Fibroblast of lung (primary cell): Measurements from ENCODE around the gene WDR36. TPM values are rescaled to one million over a fixed set of nuclear protein-coding genes. Genes with fewer than 3 reads are reported as not detected.

ENCODE experiments used
- DNase-seq, 2 donors: peaks; one replicate each; pipeline versions ENCODE4 v3.0.0 to v3.0.0-alpha.2; 2010; ENCODE audit warnings: low read depth in 2 of 2
- H2AFZ ChIP-seq: 2 replicates; pipeline ENCODE4 v1.5.1; 2012; ENCODE audit warnings: low read length, control low read depth, inconsistent platforms
- H3K27ac ChIP-seq: 2 replicates; pipeline ENCODE4 v1.5.1; 2011; ENCODE audit warnings: low read length, control low read depth; ENCODE audit not compliant: insufficient read depth
- H3K27me3 ChIP-seq: 2 replicates; pipeline ENCODE4 v1.5.1; 2011; ENCODE audit warnings: mild to moderate bottlenecking, low read length; ENCODE audit not compliant: control insufficient read depth, insufficient read depth
- H3K36me3 ChIP-seq: 2 replicates; pipeline ENCODE4 v1.5.1; 2011; ENCODE audit warnings: low read length; ENCODE audit not compliant: control insufficient read depth, insufficient read depth
- H3K4me1 ChIP-seq: 2 replicates; pipeline ENCODE4 v1.5.1; 2011; ENCODE audit warnings: low read length; ENCODE audit not compliant: control insufficient read depth, insufficient read depth; ENCODE audit errors: extremely low read depth
- H3K4me2 ChIP-seq: 2 replicates; pipeline ENCODE4 v1.5.1; 2011; ENCODE audit warnings: low read length, control low read depth; ENCODE audit not compliant: insufficient read depth; ENCODE audit errors: extremely low read depth
- H3K4me3 ChIP-seq, 4 experiments: fragments of 200-600 bp in 1 of 4; sonication (generic) in 1 of 4; replicated peaks in 1 of 4; 2 replicates each; pipeline ENCODE4 v1.5.1; 2011 to 2016; ENCODE audit warnings: low read length in 4 of 4, low read depth in 3 of 4, mild to moderate bottlenecking in 3 of 4, control low read depth in 2 of 4, inconsistent platforms in 1 of 4, mixed read lengths in 1 of 4; ENCODE audit not compliant: insufficient read depth in 1 of 4; ENCODE audit errors: control extremely low read depth in 1 of 4
- H3K79me2 ChIP-seq: 2 replicates; pipeline ENCODE4 v1.5.1; 2012; ENCODE audit warnings: mild to moderate bottlenecking, low read length, inconsistent platforms; ENCODE audit not compliant: control insufficient read depth, insufficient read depth
- H3K9ac ChIP-seq: 2 replicates; pipeline ENCODE4 v1.5.1; 2011; ENCODE audit warnings: mild to moderate bottlenecking, low read length, control low read depth; ENCODE audit not compliant: insufficient read depth
- H3K9me3 ChIP-seq: 2 replicates; pipeline ENCODE4 v1.5.1; 2012; ENCODE audit warnings: low read depth, low read length; ENCODE audit not compliant: control insufficient read depth, insufficient read depth
- H4K20me1 ChIP-seq: 2 replicates; pipeline ENCODE4 v1.5.1; 2011; ENCODE audit warnings: low read length; ENCODE audit not compliant: control insufficient read depth, insufficient read depth; ENCODE audit errors: extremely low read depth
- CTCF ChIP-seq, 2 donors: IDR thresholded peaks in 1 of 2; conservative IDR thresholded peaks in 1 of 2; 1 replicate in 1 of 2; 2 replicates in 1 of 2; pipeline ENCODE4 v1.5.1; 2011 to 2012; ENCODE audit warnings: low read length in 2 of 2, control low read depth in 1 of 2, inconsistent platforms in 1 of 2, low read depth in 1 of 2, mild to moderate bottlenecking in 1 of 2
- EZH2 ChIP-seq: IDR thresholded peaks from 2 replicates; pipeline ENCODE4 v1.5.1; 2012; ENCODE audit warnings: low read length, control low read depth, mild to moderate bottlenecking; ENCODE audit errors: missing control alignments
- polyA plus RNA-seq, 2 donors: library from polyadenylated mRNA; depleted of rRNA in 1 of 2; stranded (reverse) in 1 of 2; unstranded in 1 of 2; fragments of >200 nt; gene quantifications; 2 replicates each; pipeline ENCODE4 v1.2.1, GENCODE V29; 2011 to 2012; ENCODE audit warnings: missing spikeins in 1 of 2
- total RNA-seq: library from RNA; depleted of rRNA; stranded (reverse); fragments of >200 nt; gene quantifications from 2 replicates; pipeline ENCODE4 v1.2.1, GENCODE V29; 2014

Gene WDR36
- total and polyA plus RNA-seq, 2 donors (not counting 1 experiment from before 2014, with no cell fraction given), result 34.7 to 55.8 TPM

- H2AFZ ChIP-seq, result no peak overlapping the region
- H3K36me3 ChIP-seq, result peaks cover 11% of the 10 kb centered on the region
- no peaks in the 10 kb centered on the region for H3K27me3 ChIP-seq
- H3K79me2 ChIP-seq, result no peaks in the 10 kb centered on the region
- no peaks in the 10 kb centered on the region for H4K20me1 ChIP-seq
- H3K4me1 ChIP-seq, result no peaks in the 10 kb centered on the region
- H3K27ac ChIP-seq, result no peak overlapping the region
- DNase-seq, result no peak
- H3K9me3 ChIP-seq, result no peaks in the 10 kb centered on the region
- H3K9ac ChIP-seq, result no peak overlapping the region
- no peak for TF ChIP-seq CTCF (conservative IDR thresholded peaks at IDR 0.05 in 1 of 2, IDR thresholded peaks at IDR 0.05 in 1 of 2; ENCODE audit: low read depth in 1 of 2, low read length in 2 of 2)
- TF ChIP-seq EZH2, result no peak
- no peak overlapping the region for H3K4me2 ChIP-seq
- no peak overlapping the region for H3K4me3 ChIP-seq
Observed at GRCh38 chr5:111124793-111125192, 32.6 kb downstream of the WDR36 start.

GRCh38 chr5:111126896-111127295 is 34.7 kb downstream of the WDR36 start:
- Histone ChIP-seq H3K9me3 (no peaks in the 10 kb centered on the region), H3K4me3 (no peak overlapping the region), H3K27ac (no peak overlapping the region), H2AFZ (no peak overlapping the region), H3K4me1 (no peaks in the 10 kb centered on the region), H3K9ac (no peak overlapping the region), H3K27me3 (no peaks in the 10 kb centered on the region), H4K20me1 (no peaks in the 10 kb centered on the region), H3K79me2 (no peaks in the 10 kb centered on the region), H3K4me2 (no peak overlapping the region), H3K36me3 (peaks cover 9% of the 10 kb centered on the region)
- no peak for DNase-seq
- TF ChIP-seq CTCF (conservative IDR thresholded peaks at IDR 0.05 in 1 of 2, IDR thresholded peaks at IDR 0.05 in 1 of 2; ENCODE audit: low read depth in 1 of 2, low read length in 2 of 2) (no peak), EZH2 (no peak)

- no peaks in the 10 kb centered on the region for H4K20me1 ChIP-seq
- H3K4me1 ChIP-seq, result no peaks in the 10 kb centered on the region
- H2AFZ ChIP-seq, result no peak overlapping the region
- no peak overlapping the region for H3K4me3 ChIP-seq
- no peak overlapping the region for H3K27ac ChIP-seq
- no peaks in the 10 kb centered on the region for H3K9me3 ChIP-seq
- peaks cover 8% of the 10 kb centered on the region for H3K36me3 ChIP-seq
- no peaks in the 10 kb centered on the region for H3K79me2 ChIP-seq
- H3K4me2 ChIP-seq, result no peak overlapping the region
- H3K27me3 ChIP-seq, result no peaks in the 10 kb centered on the region
- H3K9ac ChIP-seq, result no peak overlapping the region
- TF ChIP-seq CTCF (conservative IDR thresholded peaks at IDR 0.05 in 1 of 2, IDR thresholded peaks at IDR 0.05 in 1 of 2; ENCODE audit: low read depth in 1 of 2, low read length in 2 of 2) (no peak), EZH2 (no peak)
- no peak for DNase-seq
Observed at GRCh38 chr5:111127453-111128195, 35.5 kb downstream of the WDR36 start.
